ENCODE measurements around the gene NLGN1. TPM values are rescaled to one million over a fixed set of nuclear protein-coding genes. Genes with fewer than 3 reads are reported as not detected.

Gene NLGN1
- total and polyA plus RNA-seq, 9 of the 15 experiments (the other 6 are each of a cell fraction or from before 2014, with no cell fraction given): under 0.01 to 0.01 TPM; not detected in 7

DNA sequence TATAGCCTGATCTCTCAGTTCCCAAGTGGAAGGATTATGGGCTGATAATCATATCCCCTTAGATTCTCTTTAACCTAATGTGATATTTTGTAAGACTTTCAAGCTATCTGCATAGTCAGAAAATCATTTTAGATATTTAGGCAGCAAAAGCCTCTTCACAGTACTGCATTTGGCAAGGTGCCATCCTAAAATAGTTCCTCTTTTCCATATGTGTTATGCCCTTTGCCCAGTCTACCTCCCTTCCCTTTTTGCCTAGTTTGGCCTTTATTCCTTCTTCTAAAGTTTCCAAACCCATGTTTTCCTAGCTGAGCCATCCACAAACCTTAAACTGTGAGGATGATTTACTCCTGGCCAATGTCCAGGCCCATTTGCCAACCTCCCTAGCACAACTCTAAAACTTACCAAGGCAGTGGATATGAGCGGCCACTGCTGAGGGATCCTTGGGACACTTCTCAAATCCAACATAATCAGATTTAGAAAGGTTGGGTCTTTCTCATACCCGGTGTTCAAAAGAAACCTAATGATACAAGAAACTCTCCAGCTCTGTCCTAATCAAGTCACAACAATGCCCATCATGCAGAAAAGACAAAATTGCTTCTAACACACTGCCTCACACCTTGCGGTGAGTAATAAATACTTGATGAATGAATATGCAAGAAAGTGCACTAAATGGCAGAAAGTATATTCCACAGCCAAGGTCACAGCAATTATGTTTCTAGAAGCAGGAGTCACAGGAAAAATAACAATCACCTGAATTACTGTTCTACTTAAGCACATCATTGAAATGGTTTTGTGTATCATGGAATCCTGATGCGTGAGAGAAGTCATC, 493.9 kb downstream of the NLGN1 start:
- no peak for FAIRE-seq
- POLR2A ChIA-PET: no interaction called here

DNA sequence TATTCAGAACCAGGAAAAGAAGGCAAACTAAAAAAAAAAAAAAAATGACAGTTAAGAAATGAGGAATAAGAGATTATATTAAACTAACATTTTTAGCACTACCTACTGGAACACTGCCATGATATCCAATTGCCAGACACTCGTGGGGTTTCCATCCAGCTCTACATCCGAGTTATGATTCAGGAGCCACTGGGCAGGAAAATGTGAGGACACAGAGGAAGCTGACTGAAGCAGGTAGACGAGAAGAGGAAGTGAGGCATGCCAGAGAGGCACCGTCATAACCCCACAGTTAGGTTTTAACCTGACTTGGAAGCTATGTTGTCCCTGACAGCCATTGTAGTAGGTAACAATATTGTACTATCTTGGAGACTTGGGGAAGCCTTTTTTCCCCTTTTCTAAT, 495.0 kb downstream of the NLGN1 start:
- no peaks in the 10 kb centered on the region for H3K9me1 ChIP-seq (ENCODE audit: control insufficient read depth, insufficient read depth, low read length)
- H2AFZ ChIP-seq (ENCODE audit: low read depth, low read length): no peak overlapping the region
- H4K20me1 ChIP-seq (replicated peaks; ENCODE audit: control insufficient read depth, insufficient read depth, low read length): no peaks in the 10 kb centered on the region
- TF ChIP-seq E2F3 (CRISPR knock-in tag; IDR thresholded peaks at IDR 0.05) (no peak), PPARD (CRISPR knock-in tag; IDR thresholded peaks at IDR 0.05) (no peak), ARHGAP35 (IDR thresholded peaks at IDR 0.05; ENCODE audit: partially characterized antibody) (no peak), NCOA1 (IDR thresholded peaks at IDR 0.05; ENCODE audit: low read depth) (no peak), SMAD4 (CRISPR knock-in tag; conservative IDR thresholded peaks at IDR 0.05) (no peak), ELF2 (CRISPR knock-in tag; IDR thresholded peaks at IDR 0.05) (no peak)
- TF ChIP-seq, protein P1, sequence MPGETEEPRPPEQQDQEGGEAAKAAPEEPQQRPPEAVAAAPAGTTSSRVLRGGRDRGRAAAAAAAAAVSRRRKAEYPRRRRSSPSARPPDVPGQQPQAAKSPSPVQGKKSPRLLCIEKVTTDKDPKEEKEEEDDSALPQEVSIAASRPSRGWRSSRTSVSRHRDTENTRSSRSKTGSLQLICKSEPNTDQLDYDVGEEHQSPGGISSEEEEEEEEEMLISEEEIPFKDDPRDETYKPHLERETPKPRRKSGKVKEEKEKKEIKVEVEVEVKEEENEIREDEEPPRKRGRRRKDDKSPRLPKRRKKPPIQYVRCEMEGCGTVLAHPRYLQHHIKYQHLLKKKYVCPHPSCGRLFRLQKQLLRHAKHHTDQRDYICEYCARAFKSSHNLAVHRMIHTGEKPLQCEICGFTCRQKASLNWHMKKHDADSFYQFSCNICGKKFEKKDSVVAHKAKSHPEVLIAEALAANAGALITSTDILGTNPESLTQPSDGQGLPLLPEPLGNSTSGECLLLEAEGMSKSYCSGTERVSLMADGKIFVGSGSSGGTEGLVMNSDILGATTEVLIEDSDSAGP (CRISPR knock-in tag; IDR thresholded peaks at IDR 0.05): no peak
- TF ChIP-seq, protein P2, sequence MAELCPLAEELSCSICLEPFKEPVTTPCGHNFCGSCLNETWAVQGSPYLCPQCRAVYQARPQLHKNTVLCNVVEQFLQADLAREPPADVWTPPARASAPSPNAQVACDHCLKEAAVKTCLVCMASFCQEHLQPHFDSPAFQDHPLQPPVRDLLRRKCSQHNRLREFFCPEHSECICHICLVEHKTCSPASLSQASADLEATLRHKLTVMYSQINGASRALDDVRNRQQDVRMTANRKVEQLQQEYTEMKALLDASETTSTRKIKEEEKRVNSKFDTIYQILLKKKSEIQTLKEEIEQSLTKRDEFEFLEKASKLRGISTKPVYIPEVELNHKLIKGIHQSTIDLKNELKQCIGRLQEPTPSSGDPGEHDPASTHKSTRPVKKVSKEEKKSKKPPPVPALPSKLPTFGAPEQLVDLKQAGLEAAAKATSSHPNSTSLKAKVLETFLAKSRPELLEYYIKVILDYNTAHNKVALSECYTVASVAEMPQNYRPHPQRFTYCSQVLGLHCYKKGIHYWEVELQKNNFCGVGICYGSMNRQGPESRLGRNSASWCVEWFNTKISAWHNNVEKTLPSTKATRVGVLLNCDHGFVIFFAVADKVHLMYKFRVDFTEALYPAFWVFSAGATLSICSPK (IDR thresholded peaks at IDR 0.05; ENCODE audit: borderline replicate concordance): no peak
- no peak overlapping the region for H3K27ac ChIP-seq (ENCODE audit: extremely low read depth, low read depth, low read length)
- H3K27me3 ChIP-seq (ENCODE audit: control insufficient read depth in 2 of 2, insufficient read depth in 2 of 2, low read length in 2 of 2): no peaks in the 10 kb centered on the region
- intact Hi-C loops (cut with micrococcal nuclease): no loop called here
- 2% methylated on average over 3 of the region's 4 CpGs for WGBS (ENCODE audit: insufficient coverage, low coverage, missing lambda C conversion rate)
- H3K4me3 ChIP-seq: no peak overlapping the region
- ChIA-PET CTCF (ENCODE audit: low intra/inter-chr PET ratio) (no interaction called here), POLR2A (no interaction called here)
- no peak overlapping the region for H3K9ac ChIP-seq (ENCODE audit: insufficient read depth in 1 of 2, low read depth in 2 of 2, low read length in 2 of 2)
- no peak for FAIRE-seq
- H3K4me2 ChIP-seq (ENCODE audit: insufficient read depth, low read length): no peak overlapping the region
- H3K79me2 ChIP-seq (ENCODE audit: control insufficient read depth, insufficient read depth, low read length): no peaks in the 10 kb centered on the region
- ATAC-seq: no peak
- DNase-seq (ENCODE audit: extremely low read depth in 1 of 4, low spot score in 3 of 4): no peak
- no peaks in the 10 kb centered on the region for H3K4me1 ChIP-seq (replicated peaks in 1 of 2; ENCODE audit: control insufficient read depth in 2 of 2, insufficient read depth in 2 of 2, low read length in 2 of 2)
- in situ Hi-C loops (cut with MboI): no loop called here
- H3K9me3 ChIP-seq (replicated peaks; ENCODE audit: control insufficient read depth, insufficient read depth, low read depth, low read length): no peaks in the 10 kb centered on the region; the same call in 1 of the 2 replicates
- no peaks in the 10 kb centered on the region for H3K36me3 ChIP-seq (ENCODE audit: control insufficient read depth, insufficient read depth, low read length)
- BruUV-seq (replicated peaks): no TSS peak

More for the DNA sequence above, 493.9 kb downstream of the NLGN1 start:
- no peak overlapping the region for H3K4me2 ChIP-seq (ENCODE audit: insufficient read depth, low read length)
- intact Hi-C loops (cut with micrococcal nuclease): no loop called here
- ATAC-seq: no peak
- no TSS peak for BruUV-seq (replicated peaks)
- no peaks in the 10 kb centered on the region; the same call in 1 of the 2 replicates for H3K9me3 ChIP-seq (replicated peaks; ENCODE audit: control insufficient read depth, insufficient read depth, low read depth, low read length)
- no peak overlapping the region for H3K9ac ChIP-seq (ENCODE audit: insufficient read depth in 1 of 2, low read depth in 2 of 2, low read length in 2 of 2)
- no peak overlapping the region for H3K4me3 ChIP-seq
- no peak for DNase-seq (ENCODE audit: extremely low read depth in 1 of 4, low spot score in 3 of 4)
- no peaks in the 10 kb centered on the region for H3K27me3 ChIP-seq (ENCODE audit: control insufficient read depth in 2 of 2, insufficient read depth in 2 of 2, low read length in 2 of 2)
- no peak overlapping the region for H2AFZ ChIP-seq (ENCODE audit: low read depth, low read length)
- H4K20me1 ChIP-seq (replicated peaks; ENCODE audit: control insufficient read depth, insufficient read depth, low read length): no peaks in the 10 kb centered on the region
- WGBS (ENCODE audit: insufficient coverage, low coverage, missing lambda C conversion rate): 4% methylated on average over 4 of the region's 4 CpGs
- no peaks in the 10 kb centered on the region for H3K79me2 ChIP-seq (ENCODE audit: control insufficient read depth, insufficient read depth, low read length)
- H3K27ac ChIP-seq (ENCODE audit: extremely low read depth, low read depth, low read length): no peak overlapping the region
- TF ChIP-seq ARHGAP35 (IDR thresholded peaks at IDR 0.05; ENCODE audit: partially characterized antibody) (no peak), NFIC (IDR thresholded peaks at IDR 0.05) (0 out of 2 replicates have a peak, but pooled peaks have one; percentile 17)
- no peaks in the 10 kb centered on the region for H3K4me1 ChIP-seq (replicated peaks in 1 of 2; ENCODE audit: control insufficient read depth in 2 of 2, insufficient read depth in 2 of 2, low read length in 2 of 2)
- in situ Hi-C loops (cut with MboI): no loop called here
- no peaks in the 10 kb centered on the region for H3K36me3 ChIP-seq (ENCODE audit: control insufficient read depth, insufficient read depth, low read length)
- H3K9me1 ChIP-seq (ENCODE audit: control insufficient read depth, insufficient read depth, low read length): no peaks in the 10 kb centered on the region
- CTCF ChIA-PET (ENCODE audit: low intra/inter-chr PET ratio): no interaction called here
